ENCODE data around the gene C4BPB.
"Not testable (repeated sequence)": the region's sequence is repeated elsewhere in the genome, so short reads cannot be mapped to it uniquely, and the experiment has no call there.

The C4BPB gene

GRCh38 chr1:207088701-207089626 is at the start of gene C4BPB:
C4BPB (plus strand) TSS chr1:207088860; CDS start chr1:207089532, 672 bp downstream.
- in situ Hi-C loops (cut with MboI; ENCODE audit: low sequenced_read_pairs), result loop anchor here (25.0 kb wide), 2 partner anchors 323 to 398 kb away; partner anchors contain the start of gene CR1

- in situ Hi-C loops (cut with MboI; ENCODE audit: low sequenced_read_pairs), result no loop called here
Observed at GRCh38 chr1:207039380-207040180, 49.1 kb upstream of the C4BPB start.

DNA sequence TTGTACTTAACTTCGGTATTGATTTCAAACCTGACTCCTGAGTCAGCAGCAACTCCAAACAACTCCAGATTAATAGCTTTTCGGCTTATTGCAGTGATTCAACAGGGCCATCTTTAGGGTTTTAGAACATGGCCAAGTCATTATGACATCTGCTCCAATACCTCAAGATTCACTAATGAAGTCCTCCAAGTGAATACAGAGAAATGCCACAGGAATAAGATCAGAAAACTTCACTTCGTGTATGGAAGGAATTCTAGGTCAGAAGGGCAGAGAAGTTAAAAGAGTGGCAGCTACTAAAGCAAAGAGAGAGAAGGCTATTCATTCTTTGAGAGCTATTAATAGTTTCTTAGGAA is 48.5 kb upstream of the C4BPB start:
- in situ Hi-C loops (cut with MboI; ENCODE audit: low sequenced_read_pairs), result no loop called here

DNA sequence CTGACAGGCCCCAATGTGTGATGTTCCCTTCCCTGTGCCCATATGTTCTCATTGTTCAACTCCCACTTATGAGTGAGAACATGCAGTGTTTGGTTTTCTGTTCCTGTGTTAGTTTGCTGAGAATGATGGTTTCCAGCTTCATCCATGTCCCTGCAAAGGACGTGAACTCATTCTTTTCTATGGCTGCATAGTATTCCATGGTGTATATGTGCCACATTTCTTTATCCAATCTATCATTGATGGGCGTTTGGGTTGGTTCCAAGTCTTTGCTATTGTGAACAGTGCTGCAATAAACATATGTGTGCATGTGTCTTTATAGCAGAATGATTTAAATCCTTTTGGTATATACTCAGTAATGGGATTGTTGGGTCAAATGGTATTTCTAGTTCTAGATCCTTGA is 47.3 kb upstream of the C4BPB start:
- in situ Hi-C loops (cut with MboI; ENCODE audit: low sequenced_read_pairs), result not testable (repeated sequence)

- in situ Hi-C loops (cut with MboI; ENCODE audit: low sequenced_read_pairs), result no loop called here
Observed at GRCh38 chr1:207045453-207045852, 43.2 kb upstream of the C4BPB start.

- in situ Hi-C loops (cut with MboI; ENCODE audit: low sequenced_read_pairs), result no loop called here
Observed at GRCh38 chr1:207047505-207047904, 41.2 kb upstream of the C4BPB start.

DNA sequence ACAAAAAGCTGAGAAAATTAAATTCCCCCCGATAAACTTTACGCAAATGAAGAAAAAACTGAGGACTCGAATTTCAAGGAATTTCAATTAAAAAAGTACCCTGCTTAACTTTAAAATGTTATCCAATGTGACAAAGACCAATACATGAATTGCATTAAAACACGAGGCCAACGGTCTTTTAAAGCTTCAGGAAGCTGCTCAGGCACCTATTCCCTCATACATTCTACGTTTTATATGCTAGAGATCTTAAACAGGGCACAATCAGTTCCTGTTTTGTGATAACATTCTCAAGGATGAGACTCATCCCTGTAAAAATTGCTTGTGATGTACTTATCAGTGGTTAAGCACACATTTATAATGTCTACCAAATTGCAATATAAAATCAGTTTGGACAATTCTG is 40.6 kb upstream of the C4BPB start:
- in situ Hi-C loops (cut with MboI; ENCODE audit: low sequenced_read_pairs), result no loop called here

DNA sequence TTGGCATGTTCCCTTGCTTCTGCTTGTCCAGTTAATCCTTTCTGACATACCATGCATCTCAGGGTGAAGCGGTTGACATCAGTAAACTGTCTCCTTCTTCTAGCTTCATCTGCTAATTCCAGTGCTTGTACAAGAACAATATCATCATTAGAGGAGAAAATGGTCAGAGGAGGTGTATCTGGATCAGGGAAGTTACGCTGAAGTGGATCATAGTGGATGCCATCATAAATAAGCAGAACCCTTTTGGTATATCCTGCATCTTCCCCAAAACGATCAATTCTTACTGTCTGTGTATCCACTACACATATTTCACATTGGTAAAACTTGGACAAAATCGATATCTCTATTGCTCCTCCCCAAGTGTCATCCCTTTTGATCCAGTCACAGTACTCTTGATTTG is 39.6 kb upstream of the C4BPB start:
- in situ Hi-C loops (cut with MboI; ENCODE audit: low sequenced_read_pairs), result no loop called here

DNA sequence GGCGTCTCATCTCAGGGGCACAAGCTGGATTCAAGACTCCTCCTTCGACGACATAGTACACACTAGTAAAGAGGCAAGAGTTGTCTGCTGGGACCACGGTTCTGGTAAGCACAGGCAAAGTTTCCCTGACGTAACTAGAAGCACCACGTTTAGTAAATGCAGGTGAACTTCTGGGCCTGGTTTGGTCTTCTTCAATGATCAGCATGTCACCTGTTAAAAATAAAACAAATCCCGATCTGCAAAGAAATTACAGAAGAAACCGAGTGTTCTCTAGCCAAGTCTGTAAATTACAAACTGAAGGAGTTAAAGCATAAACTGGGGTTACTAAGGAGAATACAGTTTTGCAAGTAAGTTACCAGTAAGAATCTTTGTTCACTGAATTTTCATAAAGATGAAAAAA is 39.1 kb upstream of the C4BPB start:
- in situ Hi-C loops (cut with MboI; ENCODE audit: low sequenced_read_pairs), result no loop called here

DNA sequence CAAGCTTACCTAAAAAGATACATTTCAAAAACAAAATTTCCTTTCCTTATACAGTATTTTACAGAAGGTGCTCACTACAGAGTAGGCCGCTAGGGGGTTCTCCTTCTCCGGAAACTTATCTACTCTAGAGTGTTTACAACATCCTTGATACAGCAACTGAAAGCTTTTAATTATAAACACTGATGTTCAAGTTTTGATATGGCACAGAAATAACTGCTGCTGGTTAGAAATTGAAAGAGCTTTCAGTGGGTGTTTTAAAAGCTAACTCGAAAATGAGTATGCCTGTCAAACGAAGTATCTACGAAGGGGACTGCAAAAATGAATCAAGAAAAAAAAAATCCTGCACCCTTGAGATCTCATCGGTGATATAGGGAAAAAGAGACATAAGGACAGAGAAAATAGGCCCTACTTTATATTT is 38.7 kb upstream of the C4BPB start:
- in situ Hi-C loops (cut with MboI; ENCODE audit: low sequenced_read_pairs), result no loop called here

- in situ Hi-C loops (cut with MboI; ENCODE audit: low sequenced_read_pairs), result no loop called here
Observed at GRCh38 chr1:207050480-207051190, 38.0 kb upstream of the C4BPB start.

GRCh38 chr1:207051191-207051943 is 37.3 kb upstream of the C4BPB start, which contains the start of gene YOD1:
YOD1 (minus strand) TSS chr1:207051208; CDS start chr1:207051030, 178 bp downstream.
- in situ Hi-C loops (cut with MboI; ENCODE audit: low sequenced_read_pairs), result no loop called here

GRCh38 chr1:207052911-207053769 is 35.5 kb upstream of the C4BPB start, which contains the start of gene PFKFB2:
PFKFB2 (plus strand) TSS chr1:207053275; CDS start chr1:207054718, 1,443 bp downstream.
- in situ Hi-C loops (cut with MboI; ENCODE audit: low sequenced_read_pairs), result no loop called here

GRCh38 chr1:207054491-207054890 is 34.2 kb upstream of the C4BPB start:
- in situ Hi-C loops (cut with MboI; ENCODE audit: low sequenced_read_pairs), result no loop called here

DNA sequence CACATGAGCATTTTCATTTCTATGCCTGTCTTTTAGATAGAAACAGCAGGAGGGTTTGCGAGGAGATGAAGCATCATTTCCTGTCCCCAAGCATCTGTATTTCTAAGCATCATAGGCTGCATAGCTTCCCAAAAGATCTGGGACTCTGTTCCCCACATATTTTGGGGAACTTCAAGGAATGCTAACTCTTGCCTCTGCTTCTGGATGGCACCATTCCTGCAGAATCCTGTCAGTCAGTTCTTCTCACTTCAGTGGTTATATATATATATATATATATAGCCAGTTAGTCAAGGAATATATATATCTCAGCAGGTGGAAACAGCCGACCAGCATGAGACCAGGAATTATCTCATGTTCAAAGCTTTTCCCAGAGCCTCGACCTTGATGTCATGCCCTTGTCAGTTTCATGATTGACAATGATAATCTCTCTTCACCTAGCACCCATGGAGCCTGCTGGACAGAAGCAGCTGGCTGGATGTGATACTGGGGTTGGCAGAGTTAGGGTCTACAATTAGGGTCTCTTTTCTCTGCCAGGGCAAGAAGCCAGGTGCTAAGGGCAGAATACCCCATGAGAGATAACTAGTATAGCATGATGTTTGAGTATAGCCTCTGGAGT is 33.2 kb upstream of the C4BPB start:
- in situ Hi-C loops (cut with MboI; ENCODE audit: low sequenced_read_pairs), result no loop called here

GRCh38 chr1:207056673-207057072 is 32.0 kb upstream of the C4BPB start:
- in situ Hi-C loops (cut with MboI; ENCODE audit: low sequenced_read_pairs), result no loop called here

- in situ Hi-C loops (cut with MboI; ENCODE audit: low sequenced_read_pairs), result no loop called here
Observed at GRCh38 chr1:207058252-207058651, 30.4 kb upstream of the C4BPB start.

DNA sequence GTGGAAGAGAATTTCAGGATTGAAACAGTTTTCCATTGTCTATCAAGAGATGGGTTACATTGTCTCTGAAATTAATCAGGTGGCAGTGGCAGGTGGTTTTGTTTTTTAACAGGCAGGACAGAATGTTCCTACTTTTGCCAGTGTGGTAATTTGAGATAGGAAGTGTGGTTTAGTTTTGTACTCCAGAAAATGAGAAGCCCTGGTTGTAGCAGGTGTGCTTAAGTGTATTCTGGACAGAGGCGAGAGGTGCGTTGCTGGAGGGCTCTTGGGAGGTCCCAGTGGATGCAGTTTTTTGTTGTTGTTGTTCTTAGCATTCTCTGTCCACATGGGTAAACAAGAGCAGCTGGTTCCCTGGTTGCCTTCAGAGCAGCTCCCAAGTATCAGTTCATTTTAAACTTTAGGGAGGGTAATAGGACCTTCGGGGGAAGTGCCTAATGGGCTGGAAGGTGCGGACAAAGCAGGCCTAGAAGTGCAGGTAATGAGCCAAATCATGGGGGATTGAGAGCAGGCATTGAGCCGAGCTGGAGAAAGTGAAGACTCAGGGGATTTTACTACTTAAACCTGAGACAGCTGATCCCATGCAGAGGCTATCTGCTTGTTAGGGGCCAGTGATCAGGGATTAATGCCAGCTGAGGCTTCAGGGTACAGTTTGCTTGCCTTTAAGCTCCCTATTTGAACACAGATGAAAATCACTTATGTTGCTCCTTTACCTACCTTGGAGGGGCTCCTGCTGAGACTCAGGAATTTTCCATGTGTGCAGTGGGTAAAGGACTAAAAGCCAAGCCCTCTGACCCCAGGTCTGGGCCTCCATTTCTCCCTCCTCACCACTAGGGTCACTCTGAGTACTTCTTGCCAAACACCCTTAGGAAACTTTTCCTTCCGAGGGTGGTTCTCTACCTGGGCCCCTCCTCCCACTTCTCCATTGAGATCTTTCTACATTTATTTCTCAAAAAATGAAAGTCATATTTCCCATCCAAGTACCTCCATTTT is 29.5 kb upstream of the C4BPB start:
- in situ Hi-C loops (cut with MboI; ENCODE audit: low sequenced_read_pairs), result no loop called here
